H1 (cell line): Measurements from ENCODE around the gene PCGF3. TPM values are rescaled to one million over a fixed set of nuclear protein-coding genes. Genes with fewer than 3 reads are reported as not detected.

Experiments used
- CTCF ChIA-PET: fragments of 300-600 bp; sonication (Branson Sonifier 250); formaldehyde crosslinking; loops from one replicate; lab custom pipeline; 2021; ENCODE audit not compliant: partially characterized antibody; lab: Charles Lee
- POLR2A ChIA-PET: fragments of 300-600 bp; sonication (Branson Sonifier 250); formaldehyde crosslinking; loops from one replicate; lab custom pipeline; 2021; ENCODE audit warnings: inconsistent platforms; ENCODE audit not compliant: partially characterized antibody; lab: Charles Lee
- DNase-seq, 2 experiments: peaks; one replicate each; pipeline versions ENCODE4 v3.0.0 to v3.0.0-alpha.2; 2010 to 2022; ENCODE audit warnings: low spot score in 2 of 2, low read depth in 1 of 2, mixed read lengths in 1 of 2
- FAIRE-seq: peaks from 2 replicates; lab custom pipeline; 2011; peaks lifted over from hg19 to GRCh38; lab: Jason Lieb, UNC
- H2AFZ ChIP-seq: 2 replicates; pipeline ENCODE4 v1.8.1; 2012; ENCODE audit warnings: low read length, inconsistent platforms
- H2AK5ac ChIP-seq: 2 replicates; pipeline ENCODE4 v1.6.1; 2013; ENCODE audit warnings: low read depth, low read length
- H2BK120ac ChIP-seq: replicated peaks from 2 replicates; pipeline ENCODE3; 2013; ENCODE audit warnings: low read depth, low read length, inconsistent platforms
- H2BK12ac ChIP-seq: 2 replicates; pipeline ENCODE4 v1.6.1; 2013; ENCODE audit warnings: low read depth, low read length
- H2BK15ac ChIP-seq: 2 replicates; pipeline ENCODE4 v1.6.1; 2013; ENCODE audit warnings: low read length
- H2BK20ac ChIP-seq: 2 replicates; pipeline ENCODE4 v1.6.1; 2013; ENCODE audit warnings: low read length
- H2BK5ac ChIP-seq: 2 replicates; pipeline ENCODE4 v1.6.1; 2013; ENCODE audit warnings: low read depth, low read length
- H3K14ac ChIP-seq: 2 replicates; pipeline ENCODE4 v1.6.1; 2013; ENCODE audit warnings: inconsistent platforms; ENCODE audit not compliant: insufficient read length
- H3K18ac ChIP-seq: 2 replicates; pipeline ENCODE4 v1.6.1; 2013; ENCODE audit warnings: low read length; ENCODE audit errors: extremely low read depth
- H3K23ac ChIP-seq: 2 replicates; pipeline ENCODE4 v1.6.1; 2013; ENCODE audit warnings: inconsistent platforms; ENCODE audit not compliant: insufficient read length
- H3K23me2 ChIP-seq: 2 replicates; pipeline ENCODE4 v1.6.1; 2013; ENCODE audit warnings: low read depth, low read length
- H3K27ac ChIP-seq: 2 replicates; pipeline ENCODE4 v1.6.1; 2011; ENCODE audit warnings: low read depth, low read length, inconsistent platforms
- H3K27me3 ChIP-seq, 4 experiments: replicated peaks in 1 of 4; 1 replicate in 1 of 4; 2 replicates in 3 of 4; pipeline versions ENCODE4 v1.6.1 to v1.8.1; 2011 to 2013; ENCODE audit warnings: low read length in 3 of 4, mild to moderate bottlenecking in 3 of 4, inconsistent platforms in 2 of 4, mixed read lengths in 2 of 4, moderate library complexity in 1 of 4; ENCODE audit not compliant: control insufficient read depth in 3 of 4, insufficient read depth in 3 of 4; ENCODE audit errors: extremely low read depth in 1 of 4
- H3K36me3 ChIP-seq, 4 experiments: 2 replicates each; pipeline versions ENCODE4 v1.6.1 to v1.8.1; 2011 to 2013; ENCODE audit warnings: mild to moderate bottlenecking in 4 of 4, low read length in 3 of 4, moderate library complexity in 2 of 4, control low read depth in 1 of 4, inconsistent platforms in 1 of 4; ENCODE audit not compliant: insufficient read depth in 4 of 4, control insufficient read depth in 2 of 4
- H3K4ac ChIP-seq: replicated peaks from 2 replicates; pipeline ENCODE3; 2013; ENCODE audit warnings: low read length, low read depth, mixed read lengths, inconsistent platforms; ENCODE audit not compliant: insufficient read length
- H3K4me1 ChIP-seq, 4 experiments: replicated peaks in 1 of 4; 1 replicate in 1 of 4; 2 replicates in 3 of 4; pipeline versions ENCODE4 v1.6.1 to v1.8.1; 2011 to 2013; ENCODE audit warnings: low read length in 3 of 4, inconsistent platforms in 2 of 4, mixed read lengths in 1 of 4; ENCODE audit not compliant: insufficient read depth in 4 of 4, control insufficient read depth in 3 of 4
- H3K4me2 ChIP-seq, 2 experiments: 2 replicates each; pipeline versions ENCODE4 v1.6.1 to v1.8.1; 2011 to 2013; ENCODE audit warnings: low read depth in 2 of 2, low read length in 2 of 2, control low read depth in 1 of 2, inconsistent platforms in 1 of 2, mild to moderate bottlenecking in 1 of 2; ENCODE audit not compliant: insufficient read depth in 1 of 2
- H3K4me3 ChIP-seq, 4 experiments: fragments of 200-600, 300-600 bp in 1 of 4; sonication (generic), shearing (Covaris generic), sonication (Bioruptor Twin) in 1 of 4; 2 replicates each; pipeline versions ENCODE4 v1.5.1 to v1.8.1; 2011 to 2016; ENCODE audit warnings: low read length in 4 of 4, low read depth in 3 of 4, control low read depth in 2 of 4, inconsistent platforms in 2 of 4, mild to moderate bottlenecking in 2 of 4, mixed read lengths in 1 of 4, moderate library complexity in 1 of 4; ENCODE audit not compliant: insufficient read depth in 2 of 4; ENCODE audit errors: extremely low read depth in 1 of 4
- H3K56ac ChIP-seq: replicated peaks from 2 replicates; pipeline ENCODE3; 2013; ENCODE audit warnings: low read depth, mild to moderate bottlenecking, mixed read lengths, low read length, inconsistent platforms; ENCODE audit not compliant: insufficient read length
- H3K79me1 ChIP-seq: 2 replicates; pipeline ENCODE4 v1.6.1; 2013; ENCODE audit warnings: low read depth, low read length, control low read depth
- H3K79me2 ChIP-seq, 2 experiments: 2 replicates each; pipeline versions ENCODE4 v1.6.1 to v1.8.1; 2012 to 2013; ENCODE audit warnings: low read length in 2 of 2, mild to moderate bottlenecking in 2 of 2, inconsistent platforms in 1 of 2; ENCODE audit not compliant: insufficient read depth in 2 of 2, control insufficient read depth in 1 of 2
- H3K9ac ChIP-seq, 4 experiments: replicated peaks in 1 of 4; 1 replicate in 1 of 4; 2 replicates in 3 of 4; pipeline versions ENCODE4 v1.6.1 to v1.8.1; 2011 to 2013; ENCODE audit warnings: low read depth in 3 of 4, low read length in 3 of 4, control low read depth in 2 of 4, mild to moderate bottlenecking in 2 of 4, moderate library complexity in 2 of 4, inconsistent platforms in 1 of 4; ENCODE audit errors: extremely low read depth in 1 of 4
- H3K9me3 ChIP-seq, 2 experiments: 2 replicates each; pipeline versions ENCODE4 v1.6.1 to v1.8.1; 2012 to 2013; ENCODE audit warnings: mild to moderate bottlenecking in 2 of 2, moderate library complexity in 2 of 2, control low read depth in 1 of 2, inconsistent platforms in 1 of 2, low read depth in 1 of 2, low read length in 1 of 2, mixed read lengths in 1 of 2; ENCODE audit not compliant: insufficient read depth in 2 of 2
- H4K20me1 ChIP-seq, 2 experiments: replicated peaks in 1 of 2; 2 replicates each; pipeline versions ENCODE3 to v1.8.1; 2011 to 2013; ENCODE audit warnings: inconsistent platforms in 2 of 2, low read length in 2 of 2, mild to moderate bottlenecking in 1 of 2; ENCODE audit not compliant: insufficient read depth in 2 of 2, control insufficient read depth in 1 of 2
- H4K5ac ChIP-seq: 2 replicates; pipeline ENCODE4 v1.6.1; 2013; ENCODE audit warnings: low read length, low read depth, mixed read lengths, inconsistent platforms; ENCODE audit not compliant: insufficient read length
- H4K8ac ChIP-seq: 2 replicates; pipeline ENCODE4 v1.8.0; 2013; ENCODE audit warnings: mild to moderate bottlenecking, moderate library complexity, low read length, inconsistent platforms; ENCODE audit not compliant: insufficient read depth; ENCODE audit errors: extremely low read depth
- H4K91ac ChIP-seq: replicated peaks from 2 replicates; pipeline ENCODE3; 2013; ENCODE audit warnings: low read length, mixed read lengths, inconsistent platforms; ENCODE audit not compliant: insufficient read length
- POLR2A ChIP-seq, 2 experiments: IDR thresholded peaks; 1 replicate in 1 of 2; 2 replicates in 1 of 2; pipeline ENCODE4 v1.6.1; 2011; ENCODE audit warnings: low read depth in 2 of 2, low read length in 2 of 2, mild to moderate bottlenecking in 2 of 2; ENCODE audit errors: control extremely low read depth in 1 of 2
- RFX5 ChIP-seq: IDR thresholded peaks from 2 replicates; pipeline ENCODE4 v1.6.1; 2011; ENCODE audit warnings: low read depth, low read length, improper control_type of control experiment, borderline replicate concordance
- SRF ChIP-seq: IDR thresholded peaks from 2 replicates; pipeline ENCODE4 v1.6.1; 2011; ENCODE audit warnings: mild to moderate bottlenecking, low read depth, low read length, moderate library complexity
- WGBS, 2 experiments: shearing (Covaris generic) in 1 of 2; methylation state at CpG; one replicate each; pipeline versions ENCODE4 v1.1.6 to v1.1.7; 2013 to 2015; ENCODE audit warnings: low lambda C conversion rate in 2 of 2, mixed read lengths in 2 of 2, inconsistent platforms in 1 of 2, low coverage in 1 of 2, missing lambda C conversion rate in 1 of 2; ENCODE audit not compliant: insufficient replicate concordance in 2 of 2, insufficient coverage in 1 of 2, insufficient read length in 1 of 2; ENCODE audit errors: extremely low coverage in 1 of 2, missing lambda C conversion rate in 1 of 2; 5-methylcytosine and 5-hydroxymethylcytosine counted together
- polyA plus RNA-seq, 7 experiments: library from polyadenylated mRNA; depleted of rRNA in 3 of 7; stranded (reverse) in 5 of 7; unstranded in 2 of 7; fragments of >200 nt in 5 of 7; fragments of 200-250 nt in 2 of 7; gene quantifications; 1 replicate in 5 of 7; 2 replicates in 1 of 7; 4 replicates in 1 of 7; pipeline versions ENCODE4 v1.2.1 to v1.2.3, GENCODE V29; 2011 to 2013; ENCODE audit warnings: missing spikeins in 2 of 7, mixed read lengths in 2 of 7
- total RNA-seq: library from RNA; stranded (reverse); fragmentation: NEBNext Ultra II Directional; extraction: Animal tissue kit (Norgen Biotek cat#: 25700); gene quantifications from 2 replicates; pipeline ENCODE4 v1.2.1, GENCODE V29; 2021

Gene PCGF3
- total and polyA plus RNA-seq, 2 of the 8 experiments (the other 6 are each of a cell fraction or from before 2014, with no cell fraction given): 52.7 to 52.9 TPM

- Histone ChIP-seq H3K18ac (no peak overlapping the region), H2BK15ac (no peak overlapping the region), H3K36me3 (no peaks in the 10 kb centered on the region), H3K79me2 (no peaks in the 10 kb centered on the region), H3K56ac (no peak overlapping the region), H3K4me1 (no peaks in the 10 kb centered on the region; a peak in 2 of 7 replicates), H4K91ac (no peak overlapping the region), H2BK20ac (no peak overlapping the region), H2BK12ac (no peak overlapping the region), H4K5ac (no peak overlapping the region), H2BK5ac (no peak overlapping the region), H3K4me3 (no peak overlapping the region), H2BK120ac (no peak overlapping the region), H3K14ac (no peak overlapping the region), H3K4ac (no peak overlapping the region), H3K27me3 (peaks cover 1 to 13% (median 5%) of the 10 kb centered on the region in 4 experiments), H3K23ac (no peak overlapping the region), H3K9ac (no peak overlapping the region), H3K23me2 (no peaks in the 10 kb centered on the region), H3K4me2 (no peak overlapping the region), H2AFZ (no peak overlapping the region), H4K20me1 (peaks cover 0 to 1% of the 10 kb centered on the region in 2 experiments), H4K8ac (no peak overlapping the region), H2AK5ac (no peak overlapping the region), H3K27ac (no peak overlapping the region), H3K9me3 (peaks cover 0 to 5% of the 10 kb centered on the region in 2 experiments; a peak in 1 of 4 replicates), H3K79me1 (no peaks in the 10 kb centered on the region)
- WGBS, 2 experiments: 88% methylated on average over 13 of the region's 13 CpGs; no CpG with 5 or more reads in 1 of the 2 experiments
- DNase-seq: no peak
- ChIA-PET POLR2A (no interaction called here), CTCF (interaction anchor here (0.6 to 1.0 kb wide), 3 partner anchors 15 to 106 kb away, joined by 3 read pairs; no protein-coding TSS in a partner anchor)
- TF ChIP-seq RFX5 (no peak), POLR2A (IDR thresholded peaks at IDR 0.05; ENCODE audit: control extremely low read depth in 1 of 2, low read depth in 2 of 2, low read length in 2 of 2) (no peak), SRF (no peak)
- no peak for FAIRE-seq
Observed at GRCh38 chr4:801436-802124, 95.9 kb downstream of the PCGF3 start.
